Stomach (tissue), 4 donors: ENCODE measurements around the gene CELA2B.

ENCODE experiments used
- CTCF ChIP-seq, 7 experiments: fragments of 450-650 bp in 4 of 7; fragments of 200-600 bp in 3 of 7; sonication (generic) in 3 of 7; IDR thresholded peaks; one replicate each; pipeline ENCODE4 v1.5.1; 2016 to 2019; ENCODE audit warnings: antibody characterized with exemption in 7 of 7, control low read depth in 2 of 7, mild to moderate bottlenecking in 1 of 7
- EP300 ChIP-seq: sonication (generic); formaldehyde crosslinking; IDR thresholded peaks from one replicate; pipeline ENCODE4 v1.6.1; 2017; ENCODE audit warnings: antibody characterized with exemption
- POLR2A ChIP-seq, 4 donors: fragments of 450-650 bp; IDR thresholded peaks; one replicate each; pipeline ENCODE4 v1.6.1; 2016; ENCODE audit warnings: antibody characterized with exemption in 4 of 4, control low read depth in 2 of 4, mild to moderate bottlenecking in 1 of 4, moderate library complexity in 1 of 4

GRCh38 chr1:15524021-15524282 is 48.0 kb downstream of the CELA2B start, which contains the start of gene CASP9:
- TF ChIP-seq CTCF (IDR thresholded peaks at IDR 0.05) (no peak), EP300 (no peak), POLR2A (IDR thresholded peaks at IDR 0.05) (no peak)
